Effector memory CD4-positive, alpha-beta T cell (primary cell): ENCODE data around the gene IL21R.

Source experiments
- DNase-seq, 3 donors: peaks; one replicate each; pipeline ENCODE4 v3.0.0-alpha.2; 2020
- H3K27ac ChIP-seq: 2 replicates; pipeline ENCODE4 v1.7.0; 2013; ENCODE audit warnings: mild to moderate bottlenecking, low read length, moderate library complexity; ENCODE audit not compliant: insufficient read depth, poor library complexity, severe bottlenecking
- H3K27me3 ChIP-seq: replicated peaks from 2 replicates; pipeline ENCODE4 v1.7.0; 2013; ENCODE audit warnings: mild to moderate bottlenecking, low read length; ENCODE audit not compliant: insufficient read depth, control insufficient read depth, poor library complexity, severe bottlenecking
- H3K36me3 ChIP-seq: 2 replicates; pipeline ENCODE4 v1.7.0; 2013; ENCODE audit warnings: mild to moderate bottlenecking, low read length, moderate library complexity; ENCODE audit not compliant: control insufficient read depth, insufficient read depth
- H3K4me1 ChIP-seq: 2 replicates; pipeline ENCODE4 v1.7.0; 2013; ENCODE audit warnings: low read length, mild to moderate bottlenecking; ENCODE audit not compliant: control insufficient read depth, insufficient read depth, poor library complexity, severe bottlenecking
- H3K4me3 ChIP-seq: 2 replicates; pipeline ENCODE4 v1.7.0; 2013; ENCODE audit warnings: low read length, low read depth, mild to moderate bottlenecking; ENCODE audit not compliant: insufficient read depth, poor library complexity, severe bottlenecking
- H3K9me3 ChIP-seq: 2 replicates; pipeline ENCODE4 v1.7.0; 2013; ENCODE audit warnings: mild to moderate bottlenecking, low read length, moderate library complexity; ENCODE audit not compliant: control insufficient read depth

IL21R gene

DNA sequence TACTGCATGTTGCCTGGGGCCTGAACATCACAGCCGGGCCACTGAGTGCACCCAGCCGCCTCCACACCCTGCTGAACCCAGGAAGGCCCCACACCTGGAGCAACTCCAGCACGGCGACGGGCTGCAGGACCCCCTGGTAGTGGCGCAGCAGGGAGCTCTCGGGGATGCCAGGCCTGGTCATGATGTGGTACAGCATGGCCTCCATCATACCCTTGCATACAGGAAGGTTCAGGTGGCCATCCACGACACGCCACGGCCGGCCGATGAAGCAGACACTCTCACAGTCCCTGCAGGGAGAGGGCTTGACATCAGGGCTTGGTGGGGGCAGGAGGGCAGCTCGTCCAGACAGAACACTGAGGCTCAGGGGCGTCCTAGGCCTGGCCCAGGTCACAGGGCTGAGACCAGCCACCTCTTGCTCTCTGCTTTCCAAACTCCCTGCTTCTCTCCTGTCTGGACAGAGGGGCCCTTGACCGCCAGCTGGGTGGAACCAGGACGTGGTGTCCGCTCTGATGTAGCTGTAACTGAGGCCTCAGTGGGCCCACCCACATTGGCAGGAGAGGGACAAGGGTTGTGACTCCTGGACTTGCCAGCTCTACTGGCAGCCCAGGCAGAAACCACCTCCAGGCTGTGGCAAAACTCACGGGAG is 60.3 kb downstream of the IL21R start:
- peaks cover 24% of the 10 kb centered on the region for H3K36me3 ChIP-seq
- H3K4me1 ChIP-seq = peaks cover 42% of the 10 kb centered on the region
- no peak overlapping the region for H3K4me3 ChIP-seq
- H3K27me3 ChIP-seq = no peaks in the 10 kb centered on the region
- H3K9me3 ChIP-seq = no peaks in the 10 kb centered on the region
- DNase-seq = no peak
- H3K27ac ChIP-seq = no peak overlapping the region

DNA sequence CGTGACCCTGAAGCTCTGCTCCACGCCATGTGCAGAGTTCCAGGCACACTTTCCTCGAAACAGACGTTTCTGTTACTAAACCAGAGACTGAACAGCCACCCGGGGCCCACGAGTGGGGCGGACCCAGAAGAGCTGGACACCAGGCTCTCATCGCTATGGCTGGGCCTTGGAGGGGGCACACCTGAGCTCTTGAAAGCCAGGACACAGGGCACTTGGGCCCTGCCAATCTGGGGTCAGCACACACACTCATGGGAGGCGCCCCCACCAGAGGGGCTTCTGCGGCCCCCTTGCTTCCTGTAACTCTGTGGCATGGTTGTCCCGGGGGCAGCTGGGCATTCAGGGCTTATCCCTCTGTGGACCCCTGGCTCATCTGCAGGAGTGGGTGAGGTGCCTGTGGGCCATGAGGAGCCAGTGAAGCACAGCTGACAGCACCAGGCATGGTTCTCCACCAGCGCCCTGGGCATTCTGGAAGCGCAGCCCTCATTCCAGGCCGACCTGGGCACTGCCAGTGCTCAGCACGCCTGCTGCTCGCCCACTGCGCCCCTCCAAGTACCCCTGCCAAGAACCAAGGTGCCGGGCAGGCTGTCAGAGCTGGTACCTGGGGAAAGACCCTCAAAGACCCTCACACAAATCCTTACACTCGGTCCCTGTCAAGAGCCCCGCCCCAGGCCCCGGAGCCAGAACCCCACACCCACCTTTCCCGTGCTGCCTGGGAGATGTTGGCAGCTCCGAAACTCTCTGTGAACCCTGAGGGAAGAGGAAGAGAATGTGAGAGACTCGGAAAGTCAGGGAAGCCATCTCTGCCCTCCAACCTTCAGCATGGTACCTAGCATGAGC is 61.1 kb downstream of the IL21R start:
- Histone ChIP-seq H3K4me3 (no peak overlapping the region), H3K27me3 (no peaks in the 10 kb centered on the region), H3K27ac (peak overlapping the region; percentile 68), H3K36me3 (peaks cover 30% of the 10 kb centered on the region), H3K4me1 (peaks cover 39% of the 10 kb centered on the region), H3K9me3 (no peaks in the 10 kb centered on the region)
- DNase-seq = no peak

DNA sequence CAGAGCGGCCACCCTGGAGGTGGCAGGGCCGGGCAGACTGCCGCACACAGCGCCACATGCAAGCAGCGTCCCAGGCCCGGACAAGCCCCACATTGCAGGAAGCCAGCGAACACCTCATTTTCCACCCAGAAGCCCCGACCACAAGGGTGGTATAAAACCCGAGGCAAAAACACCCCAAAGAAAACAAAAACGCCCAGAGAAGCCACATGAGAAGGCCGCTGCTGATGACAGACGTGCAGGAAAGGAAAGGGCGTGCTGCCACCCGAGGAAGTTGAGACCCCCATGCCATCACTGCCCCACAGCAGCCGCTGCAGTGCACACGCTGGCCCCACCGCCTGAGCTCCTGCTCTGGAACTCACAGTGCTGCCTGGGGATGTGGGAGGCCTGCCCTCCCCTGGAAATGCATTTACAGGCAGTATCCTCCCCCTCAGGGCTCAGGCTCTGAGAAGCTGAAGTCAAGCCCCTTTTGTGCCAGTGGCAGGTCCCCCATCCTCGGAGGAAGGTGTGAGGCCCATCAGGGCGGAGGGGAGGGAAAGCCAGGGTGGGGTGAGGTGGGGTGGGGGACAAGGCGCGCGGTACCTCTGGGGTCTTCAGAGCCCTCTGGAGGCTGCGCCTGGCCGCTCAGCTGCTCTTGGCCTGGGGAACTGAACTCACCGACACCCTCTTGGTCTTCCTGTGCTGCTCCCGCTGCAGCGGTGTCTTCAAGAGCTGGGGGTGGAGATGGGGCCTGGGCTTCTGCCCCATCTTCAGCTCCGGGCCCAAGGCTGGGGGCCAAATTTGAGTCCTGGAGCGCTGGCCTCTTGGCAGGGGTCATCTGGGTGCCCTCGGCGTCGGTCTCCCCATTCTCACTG is 62.0 kb downstream of the IL21R start:
- no peak overlapping the region for H3K4me3 ChIP-seq
- no peaks in the 10 kb centered on the region for H3K9me3 ChIP-seq
- peak in 2 of 3 donors; percentile 40 to 49 for DNase-seq
- H3K4me1 ChIP-seq = peaks cover 39% of the 10 kb centered on the region
- peak overlapping the region; percentile 68 for H3K27ac ChIP-seq
- no peaks in the 10 kb centered on the region for H3K27me3 ChIP-seq
- peaks cover 39% of the 10 kb centered on the region for H3K36me3 ChIP-seq

DNA sequence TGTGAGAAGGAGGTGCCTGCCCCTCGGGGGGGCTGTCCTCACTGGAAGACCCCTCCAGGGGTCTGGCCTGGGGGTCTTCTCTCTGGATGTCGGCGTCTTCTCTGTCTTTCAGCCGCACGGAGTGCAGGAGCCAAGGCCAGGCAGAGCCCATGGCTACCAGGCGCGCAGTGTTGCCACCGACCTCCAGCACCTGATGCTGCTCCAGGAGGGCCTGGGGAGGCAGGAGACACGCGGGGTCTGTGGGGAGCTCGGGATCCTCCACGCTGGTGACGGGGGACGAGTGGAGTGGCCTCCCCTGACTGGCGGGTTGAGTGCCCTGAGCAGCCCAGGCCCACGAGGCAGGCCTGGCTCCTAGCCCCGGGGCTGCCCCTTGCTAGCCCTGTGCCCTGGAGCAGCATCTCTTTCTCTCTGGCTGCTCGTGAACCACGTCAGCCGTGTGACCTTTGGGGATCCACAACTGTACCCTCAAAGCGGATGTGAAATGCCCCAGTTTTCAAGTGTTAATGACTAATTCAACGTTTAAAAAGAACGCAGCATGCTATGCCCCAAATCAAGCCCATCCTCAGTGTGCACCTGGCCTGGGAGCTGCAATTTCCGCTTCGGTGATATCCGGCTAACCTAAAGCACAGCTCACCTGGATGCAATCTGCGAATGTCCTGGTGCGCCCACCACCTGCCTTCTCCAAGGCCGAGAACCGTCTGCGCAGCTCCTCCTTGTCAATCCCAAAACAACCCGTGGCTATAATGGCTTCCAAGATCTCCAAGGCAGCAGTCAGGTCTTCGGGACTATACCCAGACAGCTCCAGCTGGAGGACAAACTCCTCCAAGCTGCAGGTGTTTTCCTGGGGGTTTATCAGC is 62.9 kb downstream of the IL21R start:
- Histone ChIP-seq H3K4me3 (no peak overlapping the region), H3K36me3 (peaks cover 47% of the 10 kb centered on the region), H3K4me1 (peaks cover 36% of the 10 kb centered on the region), H3K9me3 (no peaks in the 10 kb centered on the region), H3K27ac (peak overlapping the region; percentile 68), H3K27me3 (no peaks in the 10 kb centered on the region)
- peak in 1 of 3 donors; percentile 28 for DNase-seq

DNA sequence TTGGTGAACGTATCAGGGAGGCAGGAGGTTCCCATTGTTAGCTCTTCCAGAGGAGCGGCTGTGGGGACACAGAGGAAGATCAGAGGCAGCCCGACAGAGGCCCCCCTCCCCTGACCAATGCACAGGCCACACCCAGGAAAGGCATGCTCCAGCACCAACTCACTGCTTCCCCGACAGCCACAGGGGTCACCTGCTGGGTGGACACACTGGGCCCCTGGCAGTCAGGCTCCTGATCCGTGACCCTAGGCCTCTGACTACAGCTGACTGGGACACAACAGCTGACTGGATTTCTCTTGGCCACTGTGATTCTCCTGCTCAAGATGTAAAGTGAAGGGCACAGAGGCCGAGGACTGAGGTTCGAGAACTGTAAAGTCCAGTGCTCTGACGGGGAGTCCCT is 63.5 kb downstream of the IL21R start:
- peak overlapping the region; percentile 1 for H3K27ac ChIP-seq
- H3K4me1 ChIP-seq = peaks cover 35% of the 10 kb centered on the region
- peaks cover 54% of the 10 kb centered on the region for H3K36me3 ChIP-seq
- H3K27me3 ChIP-seq = no peaks in the 10 kb centered on the region
- no peaks in the 10 kb centered on the region for H3K9me3 ChIP-seq
- DNase-seq = no peak
- no peak overlapping the region for H3K4me3 ChIP-seq

DNA sequence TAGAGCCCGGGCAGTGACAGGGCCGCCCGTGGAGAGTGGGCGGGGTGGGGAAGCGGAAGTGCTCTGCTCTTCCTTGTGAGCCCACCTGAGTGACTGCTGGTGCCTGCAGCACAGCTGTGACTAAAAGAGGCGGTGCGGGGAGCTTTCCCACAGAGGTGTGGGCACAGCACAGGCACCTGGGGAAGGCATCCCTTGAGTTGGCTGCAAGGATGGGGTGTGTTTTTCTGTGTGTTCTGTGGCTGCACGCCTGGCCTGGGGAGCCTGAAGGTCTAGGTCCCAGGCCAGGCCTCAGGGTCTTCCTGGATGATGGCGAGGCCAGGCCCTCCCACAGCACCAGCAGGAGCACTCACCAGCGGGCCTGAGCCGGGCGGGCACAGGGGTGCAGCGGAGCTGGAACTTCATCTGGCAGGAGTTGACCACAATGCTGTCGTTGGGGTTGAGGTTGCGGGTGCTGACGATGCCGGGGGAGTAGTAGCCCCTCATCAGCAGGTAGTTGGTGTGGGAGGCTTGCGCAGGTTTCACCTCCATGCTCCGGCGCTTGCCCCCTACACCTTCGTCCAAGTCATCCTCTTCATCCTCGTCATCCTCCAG is 67.1 kb downstream of the IL21R start:
- Histone ChIP-seq H3K4me1 (peaks cover 9% of the 10 kb centered on the region), H3K9me3 (no peaks in the 10 kb centered on the region), H3K36me3 (peaks cover 71% of the 10 kb centered on the region), H3K27ac (no peak overlapping the region), H3K27me3 (no peaks in the 10 kb centered on the region), H3K4me3 (no peak overlapping the region)
- DNase-seq = no peak

DNA sequence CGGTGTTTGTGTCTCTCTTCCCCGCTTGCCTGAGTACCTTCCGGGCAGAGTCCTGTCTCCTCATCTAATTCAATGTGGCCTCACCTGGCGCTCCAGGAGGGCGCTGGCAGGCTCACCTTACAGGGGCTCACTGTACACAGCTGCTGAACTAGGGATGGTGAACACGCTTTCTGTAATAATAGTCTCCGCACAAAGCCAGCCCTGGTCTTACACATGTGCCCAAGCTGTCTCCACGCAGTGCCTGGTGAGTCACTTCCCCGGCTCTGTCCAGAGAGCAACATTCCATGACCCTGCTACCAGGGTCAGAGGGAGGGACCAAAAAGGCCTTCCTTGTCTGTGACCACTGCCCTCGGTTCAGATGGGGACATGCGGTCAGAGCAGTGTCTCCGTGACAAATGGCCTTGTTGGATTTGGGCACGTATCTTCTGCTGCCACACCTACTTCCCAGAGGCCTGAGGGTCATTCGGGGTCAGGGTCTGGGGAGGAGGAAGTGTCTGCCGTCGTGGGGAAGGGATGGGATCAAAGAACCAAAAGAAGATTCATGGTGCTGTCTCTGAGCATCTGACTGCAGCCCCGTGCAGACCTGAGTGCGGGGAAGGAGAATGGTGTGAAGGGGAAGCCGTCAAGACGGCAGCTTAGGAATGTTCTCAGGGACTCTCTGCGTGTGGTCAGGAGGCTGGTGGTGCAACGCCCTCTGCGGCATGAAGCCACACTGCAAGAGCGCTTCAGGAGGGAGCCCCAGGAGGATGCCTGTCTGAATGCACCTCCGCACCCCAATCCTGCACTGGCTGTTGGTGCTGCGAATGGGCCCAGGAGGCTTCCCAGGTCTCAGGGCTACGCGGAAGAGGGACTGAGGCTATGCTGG is 68.8 kb downstream of the IL21R start:
- Histone ChIP-seq H3K9me3 (no peaks in the 10 kb centered on the region), H3K4me3 (no peak overlapping the region), H3K4me1 (no peaks in the 10 kb centered on the region), H3K27ac (no peak overlapping the region), H3K36me3 (peaks cover 79% of the 10 kb centered on the region), H3K27me3 (no peaks in the 10 kb centered on the region)
- no peak for DNase-seq

DNA sequence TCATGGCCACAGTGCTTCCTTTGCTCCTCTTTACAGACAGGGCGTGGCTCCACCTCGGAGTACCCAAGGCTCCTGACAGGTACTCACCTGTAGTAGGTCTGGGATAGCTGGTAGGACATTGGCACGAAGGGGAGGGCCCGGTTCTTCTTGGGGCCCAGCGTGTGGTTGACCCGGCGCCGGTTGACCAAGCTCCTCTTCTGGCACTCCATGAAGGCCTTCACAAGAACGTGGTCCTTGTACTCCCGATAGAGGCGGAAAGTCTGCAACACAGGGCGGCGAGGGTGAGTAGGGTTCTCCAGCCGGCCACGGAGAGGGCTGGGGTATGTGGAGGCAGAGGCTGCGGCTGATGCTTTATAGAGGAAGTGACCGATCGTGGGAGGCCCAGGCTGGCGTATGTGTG is 69.7 kb downstream of the IL21R start:
- no peaks in the 10 kb centered on the region for H3K4me1 ChIP-seq
- no peak for DNase-seq
- H3K4me3 ChIP-seq = no peak overlapping the region
- H3K9me3 ChIP-seq = no peaks in the 10 kb centered on the region
- H3K36me3 ChIP-seq = peaks cover 81% of the 10 kb centered on the region
- H3K27me3 ChIP-seq = no peaks in the 10 kb centered on the region
- H3K27ac ChIP-seq = no peak overlapping the region
